HG03175 (cell line): Measurements from ENCODE around the gene UTP25.
A peak's percentile ranks its signal among the peaks of the same experiment; 100 is the strongest.
"Not testable (repeated sequence)": the region's sequence is repeated elsewhere in the genome, so short reads cannot be mapped to it uniquely, and the experiment has no call there.

Experiments used
- ATAC-seq: cut with Tn5 transposase; IDR thresholded peaks from one replicate; pipeline ENCODE4 v1.9.1; 2021; ENCODE audit warnings: mild to moderate bottlenecking, moderate library complexity; ENCODE audit not compliant: unreplicated experiment

UTP25 gene

GRCh38 chr1:209871006-209871405, 43.2 kb downstream of the UTP25 start:
- no peak for ATAC-seq

DNA sequence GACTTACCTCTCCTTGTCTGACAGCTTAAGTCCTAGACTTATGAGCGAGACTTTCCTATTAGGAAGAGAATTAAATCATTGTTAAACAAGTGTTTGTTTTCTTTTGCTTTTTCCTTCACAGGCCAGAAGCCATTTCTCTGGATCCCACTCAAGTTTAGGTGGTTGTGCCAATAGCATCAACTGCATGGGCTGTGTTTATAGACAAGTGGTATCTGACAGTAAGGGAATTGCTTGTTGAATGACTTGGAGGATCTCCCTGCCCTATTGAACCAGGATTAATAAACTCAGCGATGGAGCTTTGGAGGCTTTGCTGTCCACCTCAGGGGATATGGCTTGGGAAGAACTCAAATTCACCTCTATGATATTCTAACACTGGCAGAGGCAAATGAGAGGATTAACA, 43.7 kb downstream of the UTP25 start:
- no peak for ATAC-seq

DNA sequence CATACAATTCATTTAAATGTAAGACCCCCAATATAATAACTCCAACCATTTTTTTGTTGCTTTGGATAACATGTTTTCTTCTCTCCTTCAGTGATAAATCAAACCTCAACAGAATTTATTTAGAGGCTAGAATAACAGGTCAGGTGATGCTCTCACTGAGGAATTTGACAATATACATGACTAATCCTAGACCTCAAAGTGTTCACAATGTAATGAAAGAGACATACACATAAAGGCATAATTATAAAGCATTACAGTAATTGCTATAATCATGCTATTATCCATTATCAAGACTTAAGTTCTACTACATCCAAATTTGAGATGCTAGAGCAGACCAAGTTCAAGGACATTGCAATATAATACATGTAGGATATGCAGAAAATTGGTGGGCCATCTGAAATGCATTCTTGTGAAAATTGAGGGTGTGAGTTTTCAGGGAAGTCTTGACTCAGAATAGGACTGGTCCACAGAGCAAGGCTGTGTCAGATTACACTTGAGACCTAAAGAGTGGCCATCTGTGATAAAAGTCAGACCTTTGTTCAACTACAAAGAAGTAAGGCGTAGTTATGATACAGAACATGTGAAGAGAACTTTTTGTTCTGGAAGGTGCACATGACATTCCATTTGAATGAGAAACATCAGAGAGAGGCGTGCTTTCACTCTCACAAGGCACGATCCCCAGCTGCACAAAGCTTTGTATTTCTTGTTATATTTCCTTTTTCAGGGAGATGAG, 45.5 kb downstream of the UTP25 start:
- ATAC-seq = no peak

DNA sequence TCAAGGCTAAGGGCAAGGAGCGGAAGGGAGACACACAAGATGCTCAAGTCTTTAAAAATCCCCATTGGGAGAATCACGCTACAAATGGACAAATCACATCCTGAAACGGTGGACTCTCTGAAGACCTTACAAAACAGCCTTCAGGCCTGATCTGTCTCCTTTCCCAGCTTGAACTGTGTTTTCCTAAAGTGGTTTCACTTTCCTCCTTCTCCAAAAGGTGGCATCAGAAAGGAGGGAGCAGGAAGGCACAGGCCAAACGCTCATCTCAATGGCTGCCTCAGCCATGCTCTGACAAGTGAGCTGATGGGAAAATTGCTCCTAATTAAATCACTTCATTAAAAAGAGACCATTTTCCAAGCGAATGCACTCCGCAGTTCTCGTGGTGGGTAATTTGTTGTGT, 47.7 kb downstream of the UTP25 start:
- ATAC-seq = no peak

- ATAC-seq = no peak
Measured at GRCh38 chr1:209876078-209876800, 48.5 kb downstream of the UTP25 start.

DNA sequence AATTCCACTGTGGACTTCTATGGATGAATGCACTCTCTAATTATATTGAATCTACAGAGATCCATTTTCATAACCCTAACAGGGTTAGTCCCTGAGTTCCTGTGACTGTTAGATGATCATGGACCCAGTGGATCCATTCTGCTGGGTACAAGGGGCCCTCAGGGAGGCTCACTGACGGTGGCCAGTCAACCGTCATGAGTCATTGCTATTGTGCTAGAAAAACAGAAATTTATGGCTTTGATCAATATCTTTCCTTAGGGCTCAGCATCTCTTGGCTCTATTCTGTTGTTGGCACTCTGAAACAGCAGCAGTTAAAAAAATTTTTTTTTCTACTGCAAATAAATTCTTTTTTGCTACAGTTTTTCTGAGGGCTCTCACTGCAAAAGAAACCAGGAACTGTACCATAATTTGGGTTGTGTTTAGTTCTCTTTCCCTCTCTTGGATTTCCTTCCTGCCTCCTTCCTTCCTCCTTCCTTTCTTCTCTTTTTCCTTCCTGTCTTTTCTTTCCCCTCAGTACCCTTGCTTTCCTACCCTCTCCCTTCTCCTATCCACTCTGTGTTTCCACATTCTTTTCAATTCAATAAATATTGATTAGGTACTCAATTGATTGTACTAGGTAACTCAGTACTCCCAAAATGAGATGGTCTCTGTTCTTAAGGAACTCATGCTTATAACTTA, 49.5 kb downstream of the UTP25 start:
- ATAC-seq = no peak

DNA sequence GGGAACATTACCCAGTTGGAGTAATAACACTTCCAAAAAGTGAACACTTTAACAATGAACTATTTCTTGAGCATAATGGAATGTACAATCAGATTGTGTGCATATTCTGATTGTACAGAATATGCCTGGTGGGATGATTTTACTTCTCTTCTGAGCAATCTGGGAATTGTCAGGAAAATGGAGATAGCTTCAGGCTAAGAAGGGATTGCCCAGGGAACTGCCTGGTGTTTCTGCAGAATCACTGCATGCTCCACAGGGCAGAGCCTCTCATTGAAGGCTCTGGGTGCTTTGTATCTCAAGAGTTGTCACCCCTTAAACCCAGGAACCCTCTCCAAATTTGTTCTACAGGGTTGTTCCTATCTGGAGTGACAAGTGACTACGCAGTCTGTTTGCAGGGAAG, 51.2 kb downstream of the UTP25 start:
- ATAC-seq = no peak

DNA sequence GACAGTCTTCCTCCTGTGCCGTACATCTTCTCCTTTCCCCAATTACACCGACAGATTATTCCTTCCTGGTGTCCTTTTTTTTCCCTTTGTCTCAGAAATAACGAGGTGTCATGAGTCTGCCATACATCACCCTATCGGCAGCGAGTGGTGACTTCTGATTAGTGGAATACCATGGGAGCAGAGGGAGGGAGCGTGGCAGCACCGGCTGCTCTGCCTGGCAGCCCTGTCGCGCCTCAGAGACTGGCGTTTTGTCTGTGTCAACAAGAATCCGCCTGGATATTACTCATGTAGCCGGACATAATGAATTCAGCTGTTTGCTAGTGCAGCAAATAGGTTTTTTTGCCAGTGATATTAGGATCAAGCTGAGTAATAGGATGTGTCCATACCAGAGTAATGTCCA, 51.8 kb downstream of the UTP25 start:
- no peak for ATAC-seq

DNA sequence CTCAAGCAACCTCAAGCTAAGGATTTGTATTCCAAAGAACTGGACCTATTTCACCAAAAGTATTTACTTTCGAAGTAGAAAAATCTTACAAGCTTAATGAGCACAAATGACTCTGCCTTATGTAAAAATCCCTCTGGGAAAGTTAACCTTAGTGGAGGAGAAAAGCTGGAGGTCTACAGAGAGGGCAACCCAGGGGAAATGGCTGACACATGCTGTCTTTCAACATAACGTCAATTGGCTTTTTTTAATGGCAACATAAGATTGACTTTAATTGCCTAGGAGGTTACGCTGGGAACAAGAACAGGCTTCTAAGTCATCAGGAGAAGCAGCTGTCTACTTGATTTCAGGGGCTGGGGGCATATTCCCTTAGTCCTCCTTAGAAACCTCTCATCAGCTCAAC, 52.3 kb downstream of the UTP25 start:
- no peak for ATAC-seq

DNA sequence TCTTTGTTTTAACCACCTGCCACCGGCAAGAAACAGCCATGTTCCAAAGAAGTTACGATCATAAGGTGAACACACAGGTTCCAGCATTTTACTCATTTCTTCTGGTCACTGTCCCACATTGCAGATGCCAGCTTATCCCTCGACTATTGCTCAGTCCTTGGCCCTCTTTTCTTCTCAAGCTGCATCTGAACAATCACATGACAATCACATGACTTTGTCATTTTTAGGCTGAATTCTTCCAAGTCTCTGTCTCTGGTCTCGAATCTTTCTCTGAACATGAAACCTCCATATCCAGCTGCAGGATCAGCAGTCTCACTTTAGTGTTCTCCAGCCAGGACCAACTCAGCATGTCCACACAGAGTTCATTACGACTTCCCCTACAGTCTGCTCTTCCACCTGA, 53.8 kb downstream of the UTP25 start:
- ATAC-seq = no peak

- no peak for ATAC-seq
Measured at GRCh38 chr1:209882286-209882685, 54.5 kb downstream of the UTP25 start.

DNA sequence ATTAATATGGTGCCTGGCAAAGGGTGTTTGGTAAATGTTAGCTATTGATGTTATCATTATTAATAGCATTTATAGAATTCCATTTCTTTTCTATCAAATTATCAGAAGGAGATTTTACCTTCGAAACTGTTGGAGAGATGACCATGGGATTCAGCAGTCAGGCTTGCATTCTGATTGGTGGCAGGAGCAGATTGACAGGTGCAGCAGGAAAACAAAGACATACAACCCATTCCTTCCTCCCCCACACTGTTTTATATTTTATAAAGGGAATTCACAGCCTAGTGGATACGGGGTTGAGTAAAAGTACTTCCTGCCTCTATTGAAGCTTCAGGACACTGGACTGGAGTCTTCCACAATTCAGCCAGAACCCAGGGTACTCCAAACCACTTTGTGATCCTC, 55.2 kb downstream of the UTP25 start:
- no peak for ATAC-seq

- ATAC-seq = no peak
Measured at GRCh38 chr1:209883341-209883971, 55.7 kb downstream of the UTP25 start.

DNA sequence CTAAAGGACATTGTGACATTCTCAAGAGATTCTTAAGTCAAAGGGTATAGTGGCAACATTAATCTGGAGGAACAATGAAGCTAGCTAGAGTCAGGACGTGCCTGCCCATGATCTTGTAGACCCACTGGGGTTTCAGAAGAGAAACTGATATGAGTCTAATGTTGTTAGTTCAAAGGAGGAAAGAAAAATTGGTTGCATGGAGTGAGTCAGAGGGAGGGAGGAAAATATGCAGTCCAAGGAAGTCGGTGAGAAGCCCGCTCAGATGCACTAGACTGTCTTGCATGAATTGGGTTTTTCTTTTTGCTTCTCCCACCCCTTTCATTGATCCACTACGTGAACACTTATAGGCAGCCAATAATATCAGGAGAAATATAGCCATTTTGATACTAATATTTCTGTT, 56.5 kb downstream of the UTP25 start:
- ATAC-seq = no peak

GRCh38 chr1:209884665-209885117, 56.9 kb downstream of the UTP25 start:
- ATAC-seq = peak; percentile 90

- ATAC-seq = no peak
Measured at GRCh38 chr1:209885403-209886218, 57.8 kb downstream of the UTP25 start.

DNA sequence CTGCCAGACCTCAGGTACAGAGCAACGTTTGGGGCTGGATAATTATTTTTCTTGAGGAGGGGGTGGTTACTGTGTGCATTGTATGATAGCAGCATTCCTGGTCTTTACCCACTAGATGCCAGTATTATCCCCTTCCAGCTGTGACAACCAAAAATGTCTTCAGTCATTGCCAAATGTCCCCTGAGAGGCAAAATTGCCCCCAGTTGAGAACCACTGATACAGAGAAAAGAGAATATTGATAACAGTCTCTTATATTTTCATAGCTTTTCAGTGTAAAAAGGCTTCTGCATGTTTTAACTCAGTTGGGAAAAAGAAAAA, 58.4 kb downstream of the UTP25 start:
- ATAC-seq = no peak

DNA sequence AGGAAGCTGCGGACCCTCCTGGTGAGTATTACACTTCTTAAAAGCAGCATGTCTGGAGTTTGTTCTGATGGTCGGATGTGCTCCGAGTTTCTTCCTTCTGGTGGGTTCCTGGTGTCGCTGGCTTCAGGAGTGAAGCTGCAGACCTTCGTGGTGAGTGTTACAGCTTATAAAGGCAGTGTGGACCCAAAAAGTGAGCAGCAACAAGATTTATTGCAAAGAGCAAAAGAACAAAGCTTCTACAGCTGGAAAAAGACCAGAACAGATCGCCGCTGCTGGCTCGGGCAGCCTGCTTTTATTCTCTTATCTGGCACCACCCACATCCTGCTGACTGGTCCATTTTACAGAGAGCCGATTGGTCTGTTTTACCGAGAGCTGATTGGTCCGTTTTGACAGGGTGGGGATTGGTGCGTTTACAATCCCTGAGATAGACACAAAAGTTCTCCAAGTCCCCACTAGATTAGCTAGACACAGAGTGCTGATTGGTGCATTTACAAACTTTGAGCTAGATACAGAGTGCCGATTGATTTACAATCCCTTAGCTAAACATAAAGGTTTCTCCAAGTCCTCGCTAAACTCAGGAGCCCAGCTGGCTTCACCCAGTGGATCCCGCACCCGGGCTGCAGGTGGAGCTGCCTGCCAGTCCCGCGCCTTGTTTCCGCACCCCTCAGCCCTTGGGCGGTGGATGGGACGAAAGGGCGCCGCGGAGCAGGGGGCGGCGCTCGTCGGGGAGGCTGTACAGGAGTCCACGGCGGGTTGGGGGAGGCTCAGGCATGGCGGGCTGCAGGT, 60.7 kb downstream of the UTP25 start:
- not testable (repeated sequence) for ATAC-seq

DNA sequence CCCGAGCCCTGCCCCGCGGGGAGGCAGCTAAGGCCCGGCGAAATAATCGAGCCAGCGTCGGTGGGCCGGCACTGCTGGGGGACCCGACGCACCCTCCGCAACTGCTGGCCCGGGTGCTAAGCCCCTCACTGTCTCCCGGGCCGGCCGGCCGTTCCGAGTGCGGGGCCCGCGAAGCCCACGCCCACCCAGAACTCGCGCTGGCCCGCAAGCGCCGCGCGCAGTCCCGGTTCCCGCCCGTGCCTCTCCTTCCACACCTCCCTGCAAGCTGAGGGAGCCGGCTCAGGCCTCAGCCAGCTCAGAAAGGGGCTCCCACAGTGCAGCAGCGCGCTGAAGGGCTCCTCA, 61.3 kb downstream of the UTP25 start:
- ATAC-seq = no peak

- ATAC-seq = no peak
Measured at GRCh38 chr1:209890641-209891330, 63.0 kb downstream of the UTP25 start.
